GM12873 (cell line): ENCODE data around the gene TBATA.

ENCODE experiments used
- CTCF ChIP-seq: IDR thresholded peaks from 2 replicates; pipeline ENCODE4 v1.5.1; 2012; ENCODE audit warnings: low read depth, mild to moderate bottlenecking, moderate library complexity, low read length, control low read depth; ENCODE audit not compliant: insufficient read depth; ENCODE audit errors: missing control alignments

TBATA gene

GRCh38 chr10:70807556-70807955 is 22.4 kb upstream of the TBATA start:
- TF ChIP-seq CTCF: no peak

GRCh38 chr10:70806841-70807240 is 21.7 kb upstream of the TBATA start:
- no peak for TF ChIP-seq CTCF

- no peak for TF ChIP-seq CTCF
These were observed 20.5 kb upstream of the TBATA start for GRCh38 chr10:70805619-70806215.

- TF ChIP-seq CTCF: no peak
These were observed 19.2 kb upstream of the TBATA start for GRCh38 chr10:70804421-70804808.

- no peak for TF ChIP-seq CTCF
These were observed 18.7 kb upstream of the TBATA start for GRCh38 chr10:70803775-70804420.

GRCh38 chr10:70801854-70802253 is 16.7 kb upstream of the TBATA start:
- TF ChIP-seq CTCF: no peak

GRCh38 chr10:70799124-70799523 is 13.9 kb upstream of the TBATA start:
- TF ChIP-seq CTCF: no peak
